ENCODE results near the gene SPI1.

The SPI1 gene

DNA sequence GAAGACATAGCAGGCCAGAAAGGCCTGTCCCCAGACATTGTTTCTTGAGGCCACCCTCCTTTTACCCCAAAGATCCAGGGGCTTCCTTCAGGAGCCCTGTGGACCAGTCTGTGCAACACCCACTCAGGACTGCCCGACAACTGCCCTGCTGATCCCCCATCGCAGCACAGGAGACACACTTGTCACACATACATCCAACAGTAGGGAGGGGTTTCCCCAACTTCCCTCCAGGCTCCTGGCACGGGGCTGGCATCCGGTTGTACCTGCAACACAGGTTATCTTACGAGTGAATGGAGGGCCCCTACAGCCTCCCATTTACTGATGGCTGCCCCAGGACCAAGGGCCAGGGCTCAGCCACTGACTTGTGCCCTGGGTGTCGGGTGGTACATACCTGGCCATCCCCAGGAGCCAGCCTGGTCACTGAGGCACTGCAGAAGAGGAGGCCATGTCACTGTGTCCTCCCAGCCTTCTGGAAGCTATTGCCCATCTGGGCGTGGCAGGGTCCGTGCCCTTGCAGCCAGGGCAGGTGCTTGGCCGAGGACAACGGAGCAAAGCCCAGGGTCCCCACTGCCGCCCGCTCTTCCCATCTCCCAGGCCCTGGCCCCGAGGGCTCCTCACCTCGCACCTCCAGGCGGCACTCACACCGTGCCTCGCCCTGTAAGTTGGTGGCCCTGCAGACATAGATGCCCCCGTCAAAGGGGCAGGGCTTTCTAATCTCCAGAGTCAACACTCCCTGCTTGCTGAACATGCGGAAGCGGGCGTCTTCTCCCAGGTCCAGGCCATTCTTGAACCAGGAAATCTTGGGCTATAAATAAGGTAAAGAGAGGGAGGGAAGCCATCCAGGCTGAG is 46.7 kb downstream of the SPI1 start:
- Histone ChIP-seq H3K9ac (ENCODE audit: low read length) (no peak overlapping the region), H3K36me3 (ENCODE audit: control insufficient read depth, low read depth, low read length) (peaks cover 7% of the 10 kb centered on the region), H3K27ac (ENCODE audit: low read length) (no peak overlapping the region), H3K27me3 (ENCODE audit: control insufficient read depth, insufficient read depth, low read length) (no peaks in the 10 kb centered on the region), H3K4me3 (ENCODE audit: low read length) (no peak overlapping the region), H3K9me3 (ENCODE audit: control insufficient read depth, low read depth, low read length) (no peaks in the 10 kb centered on the region), H3K4me1 (ENCODE audit: control insufficient read depth, low read depth, low read length) (no peaks in the 10 kb centered on the region)

DNA sequence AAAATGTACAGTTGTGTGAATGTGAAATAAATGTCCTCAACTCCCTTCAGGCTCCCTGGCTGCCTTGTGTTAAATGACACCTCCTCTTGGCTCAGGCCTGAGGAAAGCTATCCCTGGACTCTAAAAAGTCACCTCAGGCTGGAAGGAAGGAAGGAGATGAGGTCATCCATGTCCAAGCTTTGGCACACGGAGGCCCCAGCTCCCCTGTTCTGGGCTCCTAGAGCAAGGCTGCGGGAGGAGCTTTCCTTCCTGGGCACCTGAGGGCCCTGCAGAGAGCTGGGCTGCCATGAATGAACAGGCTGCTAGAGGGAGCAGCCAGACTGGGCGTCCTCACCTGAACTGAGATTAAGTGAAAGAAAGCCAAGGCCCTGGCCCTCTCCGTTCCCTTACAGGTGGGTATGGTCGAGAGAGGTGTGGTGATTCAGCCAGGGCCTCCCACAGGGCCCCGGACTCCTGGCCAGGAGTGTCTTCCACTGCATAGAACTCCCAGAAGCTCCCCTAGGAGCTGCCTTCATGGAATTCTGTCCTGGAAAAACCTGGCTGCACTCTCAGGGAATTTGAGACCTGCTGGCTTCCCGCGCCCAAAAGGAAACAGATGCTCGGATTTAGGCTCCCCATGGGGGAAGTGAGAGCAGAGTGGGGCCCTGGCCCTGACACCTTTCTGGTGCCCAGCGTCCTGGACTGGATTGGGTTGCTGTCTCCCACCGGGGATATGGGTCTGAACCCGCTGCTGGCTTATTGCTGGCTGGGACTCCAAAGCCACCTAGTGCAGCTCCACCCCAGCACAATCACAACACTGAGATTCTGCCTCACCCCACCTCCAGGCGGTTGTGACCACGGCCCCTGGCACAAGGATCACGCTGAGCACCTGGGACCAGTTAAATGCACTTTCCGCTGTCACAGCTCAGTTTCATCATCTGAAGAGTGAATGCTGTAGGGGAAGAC is 48.1 kb downstream of the SPI1 start:
- H3K4me1 ChIP-seq (ENCODE audit: control insufficient read depth, low read depth, low read length), result no peaks in the 10 kb centered on the region
- H3K9ac ChIP-seq (ENCODE audit: low read length), result no peak overlapping the region
- H3K9me3 ChIP-seq (ENCODE audit: control insufficient read depth, low read depth, low read length), result no peaks in the 10 kb centered on the region
- H3K27ac ChIP-seq (ENCODE audit: low read length), result no peak overlapping the region
- no peak overlapping the region for H3K4me3 ChIP-seq (ENCODE audit: low read length)
- H3K27me3 ChIP-seq (ENCODE audit: control insufficient read depth, insufficient read depth, low read length), result no peaks in the 10 kb centered on the region
- H3K36me3 ChIP-seq (ENCODE audit: control insufficient read depth, low read depth, low read length), result peaks cover 13% of the 10 kb centered on the region

DNA sequence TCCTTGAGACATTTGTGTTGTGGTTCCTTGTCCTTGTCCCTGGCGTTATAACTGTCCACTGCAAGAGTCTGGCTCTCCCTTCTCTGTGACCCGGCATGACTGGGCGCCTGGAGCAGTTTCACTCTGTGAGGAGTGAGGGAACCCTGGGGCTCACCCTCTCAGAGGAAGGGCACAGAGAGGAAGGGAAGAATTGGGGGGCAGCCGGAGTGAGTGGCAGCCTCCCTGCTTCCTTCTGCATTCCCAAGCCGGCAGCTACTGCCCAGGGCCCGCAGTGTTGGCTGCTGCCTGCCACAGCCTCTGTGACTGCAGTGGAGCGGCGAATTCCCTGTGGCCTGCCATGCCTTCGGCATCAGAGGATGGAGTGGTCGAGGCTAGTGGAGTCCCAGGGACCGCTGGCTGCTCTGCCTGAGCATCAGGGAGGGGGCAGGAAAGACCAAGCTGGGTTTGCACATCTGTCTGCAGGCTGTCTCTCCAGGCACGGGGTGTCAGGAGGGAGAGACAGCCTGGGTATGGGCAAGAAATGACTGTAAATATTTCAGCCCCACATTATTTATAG is 48.8 kb downstream of the SPI1 start:
- Histone ChIP-seq H3K4me1 (ENCODE audit: control insufficient read depth, low read depth, low read length) (no peaks in the 10 kb centered on the region), H3K27me3 (ENCODE audit: control insufficient read depth, insufficient read depth, low read length) (no peaks in the 10 kb centered on the region), H3K9me3 (ENCODE audit: control insufficient read depth, low read depth, low read length) (no peaks in the 10 kb centered on the region), H3K9ac (ENCODE audit: low read length) (no peak overlapping the region), H3K27ac (ENCODE audit: low read length) (no peak overlapping the region), H3K4me3 (ENCODE audit: low read length) (no peak overlapping the region), H3K36me3 (ENCODE audit: control insufficient read depth, low read depth, low read length) (peaks cover 13% of the 10 kb centered on the region)

GRCh38 chr11:47328449-47329390 is 49.6 kb downstream of the SPI1 start:
- Histone ChIP-seq H3K27ac (ENCODE audit: low read length) (no peak overlapping the region), H3K36me3 (ENCODE audit: control insufficient read depth, low read depth, low read length) (peaks cover 13% of the 10 kb centered on the region), H3K9ac (ENCODE audit: low read length) (no peak overlapping the region), H3K9me3 (ENCODE audit: control insufficient read depth, low read depth, low read length) (no peaks in the 10 kb centered on the region), H3K4me1 (ENCODE audit: control insufficient read depth, low read depth, low read length) (no peaks in the 10 kb centered on the region), H3K27me3 (ENCODE audit: control insufficient read depth, insufficient read depth, low read length) (no peaks in the 10 kb centered on the region), H3K4me3 (ENCODE audit: low read length) (no peak overlapping the region)

GRCh38 chr11:47327949-47328348 is 50.4 kb downstream of the SPI1 start:
- Histone ChIP-seq H3K27ac (ENCODE audit: low read length) (no peak overlapping the region), H3K4me1 (ENCODE audit: control insufficient read depth, low read depth, low read length) (no peaks in the 10 kb centered on the region), H3K9ac (ENCODE audit: low read length) (no peak overlapping the region), H3K4me3 (ENCODE audit: low read length) (no peak overlapping the region), H3K27me3 (ENCODE audit: control insufficient read depth, insufficient read depth, low read length) (no peaks in the 10 kb centered on the region), H3K36me3 (ENCODE audit: control insufficient read depth, low read depth, low read length) (peaks cover 13% of the 10 kb centered on the region), H3K9me3 (ENCODE audit: control insufficient read depth, low read depth, low read length) (no peaks in the 10 kb centered on the region)

- H3K4me3 ChIP-seq (ENCODE audit: low read length), result no peak overlapping the region
- no peak overlapping the region for H3K9ac ChIP-seq (ENCODE audit: low read length)
- H3K4me1 ChIP-seq (ENCODE audit: control insufficient read depth, low read depth, low read length), result no peaks in the 10 kb centered on the region
- no peaks in the 10 kb centered on the region for H3K27me3 ChIP-seq (ENCODE audit: control insufficient read depth, insufficient read depth, low read length)
- no peak overlapping the region for H3K27ac ChIP-seq (ENCODE audit: low read length)
- H3K36me3 ChIP-seq (ENCODE audit: control insufficient read depth, low read depth, low read length), result peaks cover 14% of the 10 kb centered on the region
- no peaks in the 10 kb centered on the region for H3K9me3 ChIP-seq (ENCODE audit: control insufficient read depth, low read depth, low read length)
Observed at GRCh38 chr11:47327025-47327424, 51.3 kb downstream of the SPI1 start.

DNA sequence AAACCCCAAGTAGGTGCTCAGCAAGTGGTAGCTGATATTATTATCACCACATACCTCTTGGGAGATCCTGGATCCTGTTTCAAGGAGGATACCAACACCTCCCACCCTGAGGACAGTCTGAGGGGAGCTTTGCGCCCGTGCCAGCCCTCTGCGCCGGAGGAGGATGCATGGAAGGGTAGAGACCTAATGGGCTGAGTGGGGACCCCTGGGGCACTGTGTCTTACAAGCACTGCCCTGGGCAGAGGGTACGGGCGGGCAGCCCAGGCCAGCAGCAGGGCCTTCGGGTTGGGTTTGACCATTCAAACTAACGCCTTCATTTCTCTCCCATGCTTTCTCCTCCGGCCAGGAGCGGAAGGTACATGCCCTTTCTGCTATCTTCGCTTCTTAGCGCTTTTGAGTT is 52.1 kb downstream of the SPI1 start:
- Histone ChIP-seq H3K27ac (ENCODE audit: low read length) (no peak overlapping the region), H3K9me3 (ENCODE audit: control insufficient read depth, low read depth, low read length) (no peaks in the 10 kb centered on the region), H3K4me1 (ENCODE audit: control insufficient read depth, low read depth, low read length) (no peaks in the 10 kb centered on the region), H3K9ac (ENCODE audit: low read length) (no peak overlapping the region), H3K36me3 (ENCODE audit: control insufficient read depth, low read depth, low read length) (peaks cover 22% of the 10 kb centered on the region), H3K27me3 (ENCODE audit: control insufficient read depth, insufficient read depth, low read length) (no peaks in the 10 kb centered on the region), H3K4me3 (ENCODE audit: low read length) (no peak overlapping the region)

GRCh38 chr11:47325271-47326041 is 52.9 kb downstream of the SPI1 start:
- H3K36me3 ChIP-seq (ENCODE audit: control insufficient read depth, low read depth, low read length), result peaks cover 24% of the 10 kb centered on the region
- H3K9me3 ChIP-seq (ENCODE audit: control insufficient read depth, low read depth, low read length), result no peaks in the 10 kb centered on the region
- H3K4me1 ChIP-seq (ENCODE audit: control insufficient read depth, low read depth, low read length), result no peaks in the 10 kb centered on the region
- H3K27me3 ChIP-seq (ENCODE audit: control insufficient read depth, insufficient read depth, low read length), result no peaks in the 10 kb centered on the region
- no peak overlapping the region for H3K4me3 ChIP-seq (ENCODE audit: low read length)
- no peak overlapping the region for H3K9ac ChIP-seq (ENCODE audit: low read length)
- no peak overlapping the region for H3K27ac ChIP-seq (ENCODE audit: low read length)

GRCh38 chr11:47324520-47324919 is 53.8 kb downstream of the SPI1 start:
- Histone ChIP-seq H3K27ac (ENCODE audit: low read length) (no peak overlapping the region), H3K27me3 (ENCODE audit: control insufficient read depth, insufficient read depth, low read length) (no peaks in the 10 kb centered on the region), H3K4me3 (ENCODE audit: low read length) (no peak overlapping the region), H3K4me1 (ENCODE audit: control insufficient read depth, low read depth, low read length) (no peaks in the 10 kb centered on the region), H3K36me3 (ENCODE audit: control insufficient read depth, low read depth, low read length) (peaks cover 24% of the 10 kb centered on the region), H3K9me3 (ENCODE audit: control insufficient read depth, low read depth, low read length) (no peaks in the 10 kb centered on the region), H3K9ac (ENCODE audit: low read length) (no peak overlapping the region)

DNA sequence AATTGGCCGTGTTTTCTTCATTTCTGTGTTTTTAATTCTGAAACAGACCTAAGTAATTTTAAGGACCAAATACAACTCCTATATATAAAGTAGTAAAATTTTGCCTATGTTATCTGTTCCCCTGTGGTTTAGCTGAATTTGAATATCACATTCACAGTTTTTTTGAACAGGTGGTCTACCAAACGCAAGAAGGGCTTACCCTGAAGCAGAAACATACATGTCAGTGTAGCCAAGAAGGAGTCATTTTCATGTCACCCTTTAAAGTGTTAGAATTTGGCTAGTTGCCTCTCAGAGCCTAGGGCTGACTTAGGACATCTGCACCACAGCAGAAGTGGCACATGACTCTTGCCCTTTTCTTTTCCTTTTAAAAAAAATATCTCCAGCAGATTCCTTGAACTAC is 60.2 kb downstream of the SPI1 start:
- Histone ChIP-seq H3K27ac (ENCODE audit: low read length) (no peak overlapping the region), H3K36me3 (ENCODE audit: control insufficient read depth, low read depth, low read length) (peaks cover 28% of the 10 kb centered on the region), H3K9me3 (ENCODE audit: control insufficient read depth, low read depth, low read length) (no peaks in the 10 kb centered on the region), H3K4me1 (ENCODE audit: control insufficient read depth, low read depth, low read length) (no peaks in the 10 kb centered on the region), H3K9ac (ENCODE audit: low read length) (no peak overlapping the region), H3K4me3 (ENCODE audit: low read length) (no peak overlapping the region), H3K27me3 (ENCODE audit: control insufficient read depth, insufficient read depth, low read length) (no peaks in the 10 kb centered on the region)
